GM18520 (cell line): ENCODE data around the gene NFATC4.
"Not testable (repeated sequence)": the region's sequence is repeated elsewhere in the genome, so short reads cannot be mapped to it uniquely, and the experiment has no call there.

Experiments used
- ATAC-seq: cut with Tn5 transposase; IDR thresholded peaks from one replicate; pipeline ENCODE4 v1.9.1; 2021; ENCODE audit not compliant: unreplicated experiment

NFATC4 gene

DNA sequence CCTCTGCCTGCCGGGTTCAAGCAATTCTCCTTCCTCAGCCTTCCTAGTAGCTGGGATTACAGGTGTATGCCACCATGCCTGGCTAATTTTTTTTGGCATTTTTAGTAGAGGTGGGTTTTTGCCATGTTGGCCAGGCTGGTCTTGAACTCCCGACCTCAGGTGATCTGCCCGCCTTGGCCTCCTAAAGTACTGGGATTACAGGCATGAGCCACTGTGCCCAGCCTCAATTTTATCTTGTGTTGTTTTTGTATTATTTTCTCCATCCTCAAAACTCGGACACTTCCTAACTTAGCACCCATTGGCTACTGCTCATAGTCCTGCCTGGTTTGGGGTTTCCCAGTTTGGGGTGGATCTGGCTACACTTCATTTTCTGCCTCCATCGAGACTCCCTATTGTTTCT lies 19.6 kb downstream of the NFATC4 start:
- not testable (repeated sequence) for ATAC-seq

GRCh38 chr14:24388474-24389179 lies 20.6 kb downstream of the NFATC4 start:
- ATAC-seq, result no peak

DNA sequence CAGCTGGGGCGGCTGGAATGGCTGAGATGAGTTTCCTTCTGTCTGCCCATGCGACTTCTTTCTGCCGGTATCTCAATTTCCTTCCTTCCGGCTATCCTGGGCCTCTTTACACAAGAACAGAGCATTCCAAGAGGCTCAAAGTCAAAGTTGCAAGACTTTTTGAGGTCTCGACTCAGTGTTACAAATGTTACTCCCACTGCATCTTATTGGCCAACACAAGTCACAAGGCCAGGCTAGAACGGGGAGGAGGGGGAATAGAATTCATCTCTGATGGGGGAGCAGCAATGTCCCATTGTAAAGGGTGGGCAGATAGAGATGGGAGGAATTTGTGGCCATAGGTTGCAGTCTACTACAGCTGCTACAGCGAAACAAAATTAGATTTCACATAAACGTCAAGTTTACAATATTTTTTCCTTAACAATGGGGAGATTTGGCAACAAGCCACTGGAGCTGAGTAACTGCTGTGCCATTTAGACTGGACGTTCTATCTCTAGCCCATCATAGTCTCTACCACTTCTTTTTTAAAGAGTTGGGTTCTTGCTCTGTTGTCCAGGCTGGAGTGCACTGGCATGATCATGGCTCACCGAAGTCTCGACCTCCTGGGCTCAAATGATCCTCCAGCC lies 21.4 kb downstream of the NFATC4 start:
- no peak for ATAC-seq

DNA sequence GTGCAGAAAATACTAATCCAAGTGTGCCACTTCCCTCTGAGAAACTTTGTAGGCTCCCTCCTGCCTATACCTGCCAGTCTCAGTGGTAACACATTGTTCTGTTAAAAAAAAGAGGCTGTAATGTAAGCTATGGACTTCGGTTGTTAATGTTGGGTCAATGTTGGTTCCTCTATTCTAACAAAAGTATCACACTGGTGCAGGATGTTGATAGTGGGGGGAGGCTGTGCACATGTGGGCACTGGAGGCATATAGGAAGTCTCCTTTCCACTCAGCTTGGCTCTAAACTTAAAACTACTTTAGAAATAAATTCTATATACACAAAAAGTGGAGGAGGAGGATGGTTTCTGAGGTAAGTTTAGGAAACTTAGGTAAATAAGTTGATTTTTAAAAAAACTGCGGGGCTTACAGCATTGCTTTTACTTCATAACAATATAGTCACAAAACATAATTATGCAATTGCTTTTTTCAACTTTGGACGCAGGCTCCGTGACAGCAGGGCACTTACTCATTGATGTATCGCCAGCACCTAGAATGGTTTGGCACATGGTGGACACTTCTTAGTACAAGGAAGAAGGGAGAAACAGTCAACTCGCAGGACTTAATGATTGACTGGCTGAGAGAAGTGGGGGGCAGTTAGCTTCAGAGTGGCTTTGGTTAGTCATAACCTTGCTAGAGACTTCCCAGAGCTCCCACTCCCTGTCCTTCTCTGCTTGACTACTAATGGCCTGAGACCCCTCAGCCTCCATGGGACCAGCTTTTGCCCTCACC lies 22.9 kb downstream of the NFATC4 start:
- no peak for ATAC-seq

GRCh38 chr14:24392325-24393091 lies 24.5 kb downstream of the NFATC4 start:
- no peak for ATAC-seq

GRCh38 chr14:24394275-24394674 lies 26.3 kb downstream of the NFATC4 start:
- ATAC-seq, result no peak

GRCh38 chr14:24395609-24396582 lies 27.9 kb downstream of the NFATC4 start:
- no peak for ATAC-seq

- ATAC-seq, result no peak
Observed at GRCh38 chr14:24397639-24398292, 29.8 kb downstream of the NFATC4 start.

DNA sequence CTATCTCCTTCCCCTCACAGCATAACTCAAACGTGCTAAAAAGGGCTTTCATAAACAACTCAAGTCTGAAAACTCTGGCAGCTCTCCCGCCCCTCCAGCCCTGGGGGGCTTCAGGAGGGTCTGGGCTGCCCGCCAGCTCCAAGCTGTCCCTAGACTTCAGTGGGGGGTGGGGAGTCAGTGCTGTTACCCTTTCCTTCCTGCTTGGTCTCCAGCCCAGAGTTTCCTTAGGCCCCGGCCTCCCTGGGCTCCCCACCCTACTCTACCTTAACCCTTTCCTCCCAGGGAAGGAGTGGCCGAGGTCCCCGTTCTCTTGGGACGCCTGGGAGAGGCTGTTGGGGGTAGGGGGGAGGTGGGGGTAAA lies 30.3 kb downstream of the NFATC4 start:
- no peak for ATAC-seq

DNA sequence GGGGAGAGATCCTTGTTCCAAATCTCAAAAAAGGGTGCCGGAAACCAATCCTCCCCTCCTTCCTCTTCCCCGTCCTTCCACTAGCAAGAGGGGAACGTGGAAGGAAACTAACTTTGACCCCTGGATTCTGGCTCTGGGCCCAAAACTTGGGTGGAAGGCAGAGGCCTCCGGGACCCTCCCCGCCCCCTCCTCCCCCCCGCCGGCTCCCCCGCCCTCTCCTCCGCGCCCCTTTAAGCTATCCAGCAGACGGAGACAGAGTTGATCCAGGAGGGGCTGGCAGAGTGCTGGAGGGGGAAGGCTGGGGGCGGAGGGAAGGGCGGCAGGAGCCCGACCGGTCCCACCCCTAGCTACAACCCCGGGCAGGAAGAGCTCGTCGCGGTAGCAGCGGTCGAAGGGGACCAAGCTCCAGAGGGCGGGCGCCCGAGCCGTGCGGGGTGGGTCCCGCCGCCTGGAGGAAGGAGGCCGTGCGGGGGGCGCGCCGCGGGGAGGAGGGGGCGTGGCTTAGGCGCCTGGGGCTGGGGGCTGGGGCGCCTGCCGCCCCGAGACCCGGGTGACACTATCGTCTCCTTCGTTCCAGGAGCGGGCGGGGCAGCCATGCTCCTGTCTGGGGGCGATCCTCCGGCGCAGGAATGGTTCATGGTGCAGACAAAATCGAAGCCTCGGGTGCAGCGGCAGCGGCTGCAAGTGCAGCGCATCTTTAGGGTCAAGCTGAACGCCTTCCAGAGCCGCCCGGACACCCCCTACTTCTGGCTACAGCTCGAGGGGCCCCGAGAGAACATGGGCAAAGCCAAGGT lies 30.9 kb downstream of the NFATC4 start, which contains the start of gene NYNRIN:
Gene NYNRIN, plus strand, starts transcription at position 351 of the 794 bp plus-strand sequence. Its CDS starts 244 bp downstream, at position 595.
- no peak for ATAC-seq

DNA sequence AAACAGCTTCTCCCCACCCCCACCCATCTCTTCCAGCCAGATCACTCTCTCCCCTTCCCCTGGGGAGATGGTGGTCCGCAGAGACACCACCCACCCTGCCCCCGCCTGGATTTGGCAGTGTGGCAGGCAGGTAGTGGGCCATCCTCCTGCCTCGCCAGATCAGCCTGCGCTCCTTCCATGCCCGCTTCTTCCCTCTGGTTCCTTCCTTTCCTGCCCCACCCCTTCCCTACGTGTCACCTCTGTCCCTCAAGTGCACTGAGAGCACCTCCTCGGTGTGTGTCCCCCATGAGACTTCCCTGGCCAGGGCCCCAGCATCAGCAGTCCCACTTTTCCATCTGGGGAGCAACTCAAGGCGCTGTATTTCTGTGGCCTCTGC lies 31.5 kb downstream of the NFATC4 start:
- ATAC-seq, result no peak

DNA sequence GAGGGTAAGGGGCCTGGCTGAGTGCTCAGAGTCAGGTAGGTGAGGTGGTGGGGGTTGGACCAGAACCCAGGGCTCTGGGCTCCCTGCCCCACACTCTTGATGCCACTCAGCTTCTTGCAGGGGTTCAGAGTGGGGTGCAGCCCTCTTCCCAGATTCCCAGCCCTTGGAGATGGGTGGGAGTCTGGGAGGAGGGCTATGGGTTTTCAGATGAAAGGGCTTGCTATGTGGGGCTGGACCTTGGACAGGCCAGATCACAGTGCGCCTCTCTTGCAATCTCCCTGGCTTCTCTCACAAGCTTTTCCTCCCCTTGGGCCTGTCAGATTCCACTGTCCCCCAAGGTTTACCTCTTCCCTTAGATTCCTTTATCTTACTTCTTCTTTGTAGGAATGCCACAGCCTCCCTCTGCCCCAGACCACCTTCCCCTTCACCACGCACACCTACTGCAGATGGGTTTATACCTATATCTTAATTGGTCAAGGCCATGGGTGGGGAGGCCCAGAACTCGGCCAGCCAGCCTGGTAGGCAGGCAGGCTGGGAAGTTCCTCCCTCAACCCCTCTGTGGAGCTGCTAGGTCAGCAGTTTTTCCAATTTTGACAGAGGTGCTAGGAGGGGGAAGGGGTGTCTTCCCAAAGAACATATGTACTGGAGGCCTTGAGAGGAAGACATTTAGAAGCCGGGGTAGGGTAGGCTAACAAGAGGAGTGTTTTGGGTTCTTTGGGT lies 32.2 kb downstream of the NFATC4 start:
- no peak for ATAC-seq

DNA sequence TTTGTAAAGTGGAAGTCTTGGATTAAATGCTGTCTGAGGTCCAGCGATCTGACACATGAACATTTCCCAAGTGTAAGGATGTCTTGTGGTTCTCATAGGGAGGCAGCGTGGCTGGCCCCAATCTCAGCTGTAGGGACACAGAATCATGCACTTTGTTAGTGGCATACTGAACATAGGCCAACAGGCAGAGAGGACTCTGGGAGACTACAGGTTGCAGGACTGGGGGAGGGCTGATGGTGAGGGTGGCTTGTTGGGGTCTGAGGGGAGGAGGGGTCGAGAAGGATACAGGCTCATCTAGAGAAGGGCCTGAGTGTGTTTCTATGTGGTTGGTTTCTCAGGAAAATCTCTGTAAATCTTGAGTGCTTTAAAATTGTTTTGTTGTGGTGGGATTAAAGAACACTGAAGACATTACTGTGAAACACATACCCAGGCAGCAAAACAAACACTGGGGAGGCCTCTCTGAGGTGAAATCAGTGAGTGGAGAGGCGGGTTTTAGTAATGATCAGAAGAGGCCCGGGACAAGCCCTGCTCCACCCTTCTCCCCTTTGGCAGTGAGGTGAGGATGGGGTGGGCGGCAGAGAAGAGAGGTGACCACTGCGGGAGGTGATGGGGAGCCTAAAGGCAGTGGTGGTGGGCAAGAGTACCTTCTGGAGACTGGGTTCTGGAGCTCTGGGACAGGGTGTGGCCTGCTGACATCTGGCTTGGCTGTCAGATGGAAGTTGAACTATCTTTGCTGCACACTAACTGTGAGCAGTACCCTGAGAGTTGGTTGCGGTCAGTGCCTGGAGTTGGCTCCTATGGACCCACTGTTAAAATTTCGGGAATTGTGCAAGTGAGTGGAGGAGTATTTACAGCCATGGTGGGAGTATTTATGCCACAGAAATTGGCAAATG lies 34.1 kb downstream of the NFATC4 start:
- ATAC-seq, result no peak

GRCh38 chr14:24403294-24403998 lies 35.5 kb downstream of the NFATC4 start:
- ATAC-seq, result no peak

DNA sequence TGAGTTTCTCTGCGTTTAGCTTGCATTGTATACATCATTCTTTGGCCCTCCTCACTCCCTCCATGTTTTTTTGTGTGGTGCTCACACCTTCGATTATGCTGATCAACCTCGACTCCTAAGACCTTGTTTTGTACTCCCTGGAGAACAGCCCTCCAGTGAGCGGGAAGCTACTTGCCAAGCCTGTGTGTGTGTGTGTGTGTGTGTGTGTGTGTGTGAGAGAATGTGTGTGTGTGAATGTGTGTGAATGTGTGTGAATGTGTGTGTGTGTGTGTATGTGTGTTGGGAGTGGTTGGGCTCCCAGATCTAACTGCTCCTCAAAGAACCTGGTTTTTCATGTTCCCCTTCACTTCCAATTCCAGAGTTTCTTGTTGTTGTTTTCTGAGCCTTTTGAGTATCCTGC lies 36.8 kb downstream of the NFATC4 start:
- ATAC-seq, result no peak

DNA sequence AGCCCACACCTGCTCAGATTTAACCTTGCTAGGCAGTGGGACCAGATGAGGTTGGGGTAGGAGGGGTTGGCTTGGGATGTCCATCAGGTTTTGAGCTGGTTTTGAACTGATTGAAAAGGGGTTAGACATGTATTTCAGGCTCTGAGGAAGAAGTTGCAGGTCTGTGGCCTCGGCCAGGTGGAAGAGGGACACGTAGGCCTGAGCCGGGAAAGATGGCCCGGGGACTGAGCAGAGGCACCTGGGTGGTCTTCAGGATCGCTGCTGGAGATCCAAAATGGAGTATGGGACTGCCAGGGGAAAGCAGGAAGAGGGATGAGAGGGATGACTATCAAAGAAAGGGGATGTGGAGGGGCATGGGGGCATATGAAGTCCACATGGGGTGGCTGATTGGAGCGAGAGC lies 38.4 kb downstream of the NFATC4 start:
- no peak for ATAC-seq
